Midbrain (tissue), 1 donor: ENCODE data around the gene TMTC4.
"Not testable (repeated sequence)": the region's sequence is repeated elsewhere in the genome, so short reads cannot be mapped to it uniquely, and the experiment has no call there.

ENCODE experiments used
- DNase-seq: peaks from one replicate; lab custom pipeline; 2025; lab: John Stamatoyannopoulos, UW

Gene TMTC4

DNA sequence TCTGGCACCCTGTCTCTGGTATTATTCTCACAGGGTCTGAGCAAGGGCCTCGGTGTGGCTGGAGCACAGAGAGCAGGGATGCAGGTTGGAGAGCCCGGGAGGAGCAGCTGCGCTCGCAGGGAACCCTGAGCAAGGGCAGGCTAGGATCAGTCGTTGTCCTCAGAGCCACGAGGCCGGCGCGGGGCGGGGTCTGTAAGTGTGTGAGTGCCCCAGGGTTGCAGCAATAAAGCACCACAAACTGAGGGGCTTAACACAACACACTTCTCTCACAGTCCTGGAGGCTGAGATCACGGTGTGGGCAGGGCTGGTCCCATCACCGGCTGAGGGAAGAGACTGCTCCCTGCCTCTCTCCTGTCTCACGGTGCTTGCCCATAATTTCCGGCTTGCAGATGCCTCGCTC lies 47.5 kb downstream of the TMTC4 start:
- no peak for DNase-seq

DNA sequence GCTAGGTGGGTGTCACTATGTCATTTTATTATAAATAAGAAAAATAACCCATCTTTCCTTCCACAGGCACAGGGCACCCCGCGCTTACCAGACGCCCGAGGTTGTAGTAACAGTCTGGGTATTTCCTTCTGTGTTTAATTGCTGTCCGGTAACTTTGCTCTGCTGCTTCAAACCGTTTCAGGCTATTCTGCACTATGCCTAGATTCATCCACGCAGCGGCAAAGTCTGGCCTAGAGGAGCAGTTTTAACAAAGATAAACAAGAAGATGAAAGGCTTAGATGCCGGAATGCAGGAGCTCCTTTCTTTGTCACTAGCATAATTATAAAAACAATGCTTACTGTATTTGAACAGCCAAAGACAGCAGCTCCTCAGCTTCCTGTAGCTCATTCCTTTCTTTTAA lies 49.1 kb downstream of the TMTC4 start:
- DNase-seq = no peak

GRCh38 chr13:100620792-100621191 lies 53.8 kb downstream of the TMTC4 start:
- DNase-seq = no peak

DNA sequence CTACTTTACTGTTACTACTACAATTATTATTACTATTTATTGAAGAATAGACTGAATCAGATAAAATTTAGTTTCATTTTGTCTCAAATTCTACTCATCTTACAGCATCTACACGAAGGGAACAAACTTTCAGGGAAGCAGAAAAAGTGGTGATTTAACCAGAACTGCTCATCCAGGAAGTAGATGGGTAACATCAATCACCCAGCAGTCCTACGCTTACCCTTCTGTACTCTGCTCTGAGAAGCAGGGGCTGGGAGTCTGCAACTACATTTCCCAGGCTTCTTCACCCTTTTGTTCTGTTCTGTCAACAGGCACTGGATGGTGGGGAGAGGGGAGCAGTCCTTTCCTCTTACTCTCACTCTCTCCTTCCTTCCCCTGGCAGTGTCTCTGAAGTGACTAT lies 54.7 kb downstream of the TMTC4 start:
- DNase-seq = no peak

GRCh38 chr13:100618897-100619296 lies 55.7 kb downstream of the TMTC4 start:
- not testable (repeated sequence) for DNase-seq

DNA sequence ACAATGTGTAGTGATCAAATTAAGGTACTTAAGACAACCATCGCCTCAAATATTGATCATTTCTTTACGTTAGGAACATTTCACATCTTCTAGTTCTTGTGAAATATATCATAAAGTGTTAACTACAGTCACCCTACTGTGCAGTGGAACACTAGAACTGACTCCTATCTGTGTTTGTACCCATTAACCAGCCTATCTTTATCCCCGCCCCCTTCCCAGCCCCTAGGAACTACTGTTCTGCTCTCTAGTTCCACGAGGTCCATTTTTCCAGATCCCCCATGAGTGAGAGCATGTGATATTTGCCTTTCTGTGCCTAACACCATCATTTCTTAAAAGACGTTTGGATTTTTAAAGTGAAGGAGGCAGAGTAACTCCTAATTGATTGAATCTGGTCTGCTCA lies 61.6 kb downstream of the TMTC4 start:
- DNase-seq = no peak

GRCh38 chr13:100611678-100612492 lies 62.7 kb downstream of the TMTC4 start:
- DNase-seq = peak; percentile 27

GRCh38 chr13:100610391-100611347 lies 63.9 kb downstream of the TMTC4 start:
- no peak for DNase-seq

DNA sequence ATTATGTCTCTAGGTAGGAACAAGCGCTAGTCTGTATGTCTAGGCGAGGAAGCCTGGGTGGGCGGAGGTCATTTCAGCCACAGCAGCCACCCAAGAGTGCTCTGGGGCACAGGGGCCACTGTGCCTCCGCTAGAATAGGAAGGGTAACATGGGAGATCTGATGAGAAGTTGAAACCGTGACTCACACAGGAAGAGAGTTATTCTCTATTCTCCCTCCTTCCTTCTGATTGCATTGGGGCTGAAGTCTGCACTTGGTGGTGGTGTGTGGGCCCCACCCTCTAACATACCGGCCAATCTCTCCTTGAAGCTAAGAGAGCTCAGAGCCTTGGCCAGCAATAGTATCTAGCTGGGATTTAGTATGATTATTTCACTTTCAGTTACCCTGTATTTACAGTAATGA lies 65.7 kb downstream of the TMTC4 start:
- DNase-seq = no peak

DNA sequence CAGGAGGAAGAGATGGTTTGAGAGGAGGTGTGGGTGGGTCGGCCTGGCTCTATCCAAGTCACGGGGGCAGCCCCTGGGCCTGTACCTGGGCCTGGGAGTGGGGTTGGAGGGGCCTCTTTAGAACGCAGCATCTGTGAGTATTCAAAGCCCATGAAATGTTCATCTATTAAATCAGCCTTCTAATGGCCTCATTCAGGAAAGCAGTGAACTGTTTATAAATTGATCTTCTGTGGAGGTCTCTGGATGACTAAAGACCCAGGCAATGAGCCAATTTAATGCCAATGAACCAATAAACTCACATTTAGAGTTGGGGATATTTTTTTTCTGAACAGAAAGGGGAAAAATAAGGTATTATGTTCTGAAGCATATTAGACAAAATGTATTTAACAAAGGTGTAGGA lies 66.1 kb downstream of the TMTC4 start:
- DNase-seq = no peak

GRCh38 chr13:100604918-100605710 lies 69.5 kb downstream of the TMTC4 start:
- no peak for DNase-seq

DNA sequence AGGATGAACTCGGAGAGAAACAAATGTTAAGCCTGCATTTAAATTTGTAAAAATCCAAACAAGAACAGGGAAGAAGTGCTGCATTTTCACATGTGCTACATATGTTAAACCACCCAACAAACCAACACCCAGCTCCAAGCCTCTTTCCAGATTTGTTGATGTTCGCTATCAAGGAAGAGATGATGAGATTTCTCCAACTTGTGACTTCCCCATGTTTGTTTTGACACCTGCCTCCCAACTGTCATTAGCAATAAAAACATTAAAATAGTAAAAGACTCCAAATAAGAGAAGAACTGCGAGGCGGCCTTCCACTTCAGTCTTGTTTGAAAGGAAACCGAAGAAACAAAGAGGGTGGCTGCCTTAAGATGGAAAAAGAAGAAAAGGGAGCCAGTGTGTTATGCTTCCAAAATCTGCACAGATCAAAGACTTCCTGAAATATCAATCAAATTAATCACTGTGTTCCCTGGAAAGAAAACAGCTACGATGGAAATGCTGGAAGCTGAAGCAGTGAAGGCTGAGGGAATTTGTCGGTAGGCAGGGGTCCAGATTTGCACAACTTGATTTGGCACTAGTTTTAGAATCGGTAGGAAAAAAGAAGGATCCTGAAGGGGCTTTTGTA lies 72.0 kb downstream of the TMTC4 start:
- DNase-seq = no peak

DNA sequence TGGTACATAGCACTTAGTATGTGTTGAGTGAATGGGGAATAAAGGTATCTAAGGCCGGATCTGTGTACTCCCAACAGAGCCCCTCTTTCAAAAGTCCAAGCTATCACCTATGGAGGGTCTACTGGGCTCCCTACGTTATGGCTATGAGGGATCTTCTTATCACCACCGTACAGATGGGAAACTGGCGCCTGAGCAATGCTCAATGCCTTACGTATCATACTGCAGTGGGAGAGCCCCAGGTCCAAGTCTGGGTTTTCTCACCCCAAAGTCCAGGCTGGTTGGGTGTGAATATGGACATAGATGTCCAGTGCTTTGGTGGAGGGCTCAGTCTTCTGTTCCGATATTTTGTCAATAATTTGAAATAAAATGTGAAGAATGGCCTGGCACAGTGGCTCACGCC lies 72.9 kb downstream of the TMTC4 start:
- DNase-seq = no peak

- DNase-seq = no peak
Measured at GRCh38 chr13:100600915-100601314, 73.7 kb downstream of the TMTC4 start.

DNA sequence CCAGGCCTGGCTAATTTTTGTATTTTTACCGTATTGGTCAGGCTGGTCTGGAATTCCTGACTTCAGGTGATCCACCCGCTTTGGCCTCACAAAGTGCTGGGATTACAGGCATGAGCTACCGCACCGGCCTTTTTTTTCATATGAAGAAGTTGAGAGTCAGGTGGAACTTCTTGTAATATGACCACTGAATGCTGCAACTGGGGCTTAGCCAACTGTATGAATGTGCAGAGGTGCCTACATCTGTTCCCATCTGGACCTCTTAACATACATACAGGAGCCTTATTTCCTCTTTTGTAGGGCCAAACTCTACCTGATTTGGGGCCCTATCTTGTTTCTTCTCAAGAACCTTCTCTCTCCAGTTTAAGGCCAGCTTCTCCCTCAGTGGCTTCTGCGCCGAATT lies 74.1 kb downstream of the TMTC4 start:
- DNase-seq = no peak

DNA sequence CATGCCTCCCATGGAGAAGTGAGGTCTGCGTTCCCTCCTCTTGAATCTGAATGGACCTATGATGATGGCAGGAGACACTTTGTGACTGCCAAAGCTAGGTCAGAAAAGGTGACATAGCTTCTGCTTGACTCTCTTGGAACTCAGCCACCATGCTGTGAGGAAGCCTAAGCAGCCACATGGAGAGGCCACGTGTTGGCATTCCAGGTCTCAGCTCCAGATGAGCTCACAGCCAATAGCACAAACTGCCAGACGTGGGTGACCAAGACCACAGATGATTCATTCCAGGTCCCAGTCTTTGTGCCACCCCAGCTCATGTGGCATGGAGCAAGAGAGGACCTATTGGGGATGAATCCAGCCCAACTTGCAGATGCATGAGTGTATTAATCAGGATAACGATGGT lies 77.3 kb downstream of the TMTC4 start:
- no peak for DNase-seq

- no peak for DNase-seq
Measured at GRCh38 chr13:100596516-100596915, 78.1 kb downstream of the TMTC4 start.

GRCh38 chr13:100594731-100595130 lies 79.9 kb downstream of the TMTC4 start:
- DNase-seq = no peak

GRCh38 chr13:100594255-100594654 lies 80.3 kb downstream of the TMTC4 start:
- no peak for DNase-seq

DNA sequence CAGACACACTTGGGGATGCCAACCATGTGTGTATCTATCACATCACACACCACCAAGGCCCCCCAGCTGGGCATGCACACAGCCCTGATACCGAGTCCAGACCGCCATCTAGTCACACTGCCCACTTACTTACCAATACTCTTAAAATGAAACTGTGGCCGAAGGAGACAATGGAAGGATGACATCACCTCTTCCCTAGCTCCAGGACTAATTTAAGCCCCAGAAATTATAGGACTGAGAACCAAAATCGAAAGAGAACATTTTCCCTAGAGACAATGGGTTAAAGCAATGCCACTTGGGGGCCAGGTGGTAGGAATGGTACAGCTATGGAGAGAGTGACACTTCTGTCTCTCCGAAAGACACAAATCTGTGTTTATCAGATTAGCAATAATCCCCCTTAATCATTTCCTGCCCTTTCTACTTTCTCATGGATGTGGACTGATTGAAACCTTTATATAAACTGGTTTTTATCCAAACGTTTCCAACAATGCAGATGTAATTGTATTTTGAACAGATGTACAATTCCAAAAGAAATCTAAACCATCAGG lies 85.3 kb downstream of the TMTC4 start:
- DNase-seq = no peak
